Testis (tissue), 2 donors: ENCODE results near the gene CACNG4.

ENCODE experiments used
- CTCF ChIP-seq, 3 experiments: fragments of 450-650 bp in 2 of 3; fragments of 200-600 bp in 1 of 3; sonication (generic) in 1 of 3; IDR thresholded peaks; one replicate each; pipeline ENCODE4 v1.5.1; 2016 to 2019; ENCODE audit warnings: antibody characterized with exemption in 3 of 3, mild to moderate bottlenecking in 2 of 3, moderate library complexity in 1 of 3
- POLR2A ChIP-seq: fragments of 450-650 bp; IDR thresholded peaks from one replicate; pipeline ENCODE4 v1.6.1; 2017; ENCODE audit warnings: antibody characterized with exemption, mild to moderate bottlenecking, moderate library complexity

- TF ChIP-seq CTCF (IDR thresholded peaks at IDR 0.05), result no peak
- TF ChIP-seq POLR2A, result no peak
Observed at GRCh38 chr17:66915204-66915611, 49.3 kb upstream of the CACNG4 start.
